NT2/D1 (cell line): ENCODE measurements around the gene EMC8.

Experiments
- SUZ12 ChIP-seq: IDR thresholded peaks from 2 replicates; pipeline ENCODE4 v1.6.1; 2011; ENCODE audit not compliant: insufficient read length, insufficient read depth; ENCODE audit errors: extremely low read depth
- YY1 ChIP-seq: IDR thresholded peaks from 2 replicates; pipeline ENCODE4 v1.6.1; 2011; ENCODE audit not compliant: insufficient read length, insufficient read depth
- ZNF274 ChIP-seq: IDR thresholded peaks from 2 replicates; pipeline ENCODE4 v1.6.1; 2011; ENCODE audit warnings: mild to moderate bottlenecking, low read depth, low read length

- TF ChIP-seq SUZ12 (no peak), YY1 (no peak), ZNF274 (no peak)
These were observed 26.3 kb downstream of the EMC8 start for GRCh38 chr16:85773044-85773443.
